GM23248 (cell line): Measurements from ENCODE around the gene ALX3. TPM values are rescaled to one million over a fixed set of nuclear protein-coding genes. Genes with fewer than 3 reads are reported as not detected.

Source experiments
- DNase-seq: peaks from one replicate; pipeline ENCODE4 v3.0.0-alpha.2; 2015
- H2AFZ ChIP-seq: fragments of 200-600 bp; sonication (generic); 2 replicates; pipeline ENCODE4 v1.6.1; 2016; ENCODE audit warnings: antibody characterized with exemption
- H3F3A ChIP-seq: fragments of 200-600 bp; sonication (generic); 2 replicates; pipeline ENCODE4 v1.6.1; 2016; ENCODE audit warnings: mild to moderate bottlenecking, antibody characterized with exemption, mixed run types; ENCODE audit not compliant: insufficient read depth
- H3K27ac ChIP-seq: fragments of 200-600 bp; sonication (generic); 2 replicates; pipeline ENCODE4 v1.5.1; 2016; ENCODE audit warnings: mild to moderate bottlenecking
- H3K27me3 ChIP-seq: fragments of 200-600 bp; sonication (generic); replicated peaks from 2 replicates; pipeline ENCODE4 v1.6.1; 2016; ENCODE audit warnings: mild to moderate bottlenecking; ENCODE audit not compliant: insufficient read depth
- H3K36me3 ChIP-seq: fragments of 200-600 bp; sonication (generic); 2 replicates; pipeline ENCODE4 v1.6.1; 2016; ENCODE audit warnings: low read depth, mild to moderate bottlenecking
- H3K4me1 ChIP-seq: fragments of 200-600 bp; sonication (generic); 2 replicates; pipeline ENCODE4 v1.6.1; 2016; ENCODE audit warnings: mild to moderate bottlenecking; ENCODE audit not compliant: insufficient read depth
- H3K4me2 ChIP-seq: fragments of 200-600 bp; sonication (generic); one replicate; pipeline ENCODE4 v1.6.1; 2016; ENCODE audit warnings: mild to moderate bottlenecking; ENCODE audit not compliant: unreplicated experiment
- H3K4me3 ChIP-seq: fragments of 200-600 bp; sonication (generic); 2 replicates; pipeline ENCODE4 v1.5.1; 2016; ENCODE audit warnings: mild to moderate bottlenecking
- H3K79me2 ChIP-seq: fragments of 200-600 bp; sonication (generic); 2 replicates; pipeline ENCODE4 v1.6.1; 2016; ENCODE audit warnings: mild to moderate bottlenecking; ENCODE audit not compliant: insufficient read depth
- H3K9ac ChIP-seq: fragments of 200-600 bp; sonication (generic); 2 replicates; pipeline ENCODE4 v1.6.1; 2016; ENCODE audit warnings: mild to moderate bottlenecking
- H3K9me2 ChIP-seq: fragments of 200-600 bp; sonication (generic); 2 replicates; pipeline ENCODE4 v1.6.1; 2016; ENCODE audit warnings: mixed run types, mild to moderate bottlenecking, moderate library complexity; ENCODE audit not compliant: insufficient read depth
- H3K9me3 ChIP-seq: fragments of 200-600 bp; sonication (generic); one replicate; pipeline ENCODE4 v1.6.1; 2017; ENCODE audit warnings: low read depth
- H4K20me1 ChIP-seq: fragments of 200-600 bp; sonication (generic); 2 replicates; pipeline ENCODE4 v1.6.0; 2016; ENCODE audit not compliant: insufficient read depth
- EZH2 ChIP-seq: fragments of 200-600 bp; sonication (generic); IDR thresholded peaks from 2 replicates; pipeline ENCODE4 v1.6.1; 2018; ENCODE audit warnings: antibody characterized with exemption, mild to moderate bottlenecking; ENCODE audit not compliant: insufficient read depth, poor library complexity, severe bottlenecking
- EZH2phosphoT487 ChIP-seq: fragments of 200-600 bp; sonication (generic); IDR thresholded peaks from 2 replicates; pipeline ENCODE4 v1.6.1; 2018; ENCODE audit warnings: antibody characterized with exemption, moderate library complexity, mild to moderate bottlenecking, low read depth; ENCODE audit not compliant: insufficient read depth
- WGBS, 2 experiments: methylation state at CpG; one replicate each; pipeline ENCODE4 v1.1.6; 2015 to 2017; ENCODE audit warnings: low lambda C conversion rate in 2 of 2, low coverage in 1 of 2; ENCODE audit errors: missing lambda C conversion rate in 2 of 2; 5-methylcytosine and 5-hydroxymethylcytosine counted together
- in situ Hi-C: fragments of 300-500 bp; cut with MboI; formaldehyde crosslinking; loops from 2 replicates; pipeline ENCODE4 v1.15.0; 2020
- polyA plus RNA-seq: library from polyadenylated mRNA; unstranded; fragments of >200 nt; fragmentation: Nextera tagmentation; extraction: Ambion mirVana; gene quantifications from 2 replicates; pipeline ENCODE4 v1.2.1, GENCODE V29; 2016
- total RNA-seq: library from RNA; depleted of rRNA; stranded (reverse); fragments of >200 nt; shearing (Covaris generic); gene quantifications from 2 replicates; pipeline ENCODE4 v1.2.3, GENCODE V29; 2014

Gene ALX3
- total and polyA plus RNA-seq, 2 experiments from 2014 or later: not detected

DNA sequence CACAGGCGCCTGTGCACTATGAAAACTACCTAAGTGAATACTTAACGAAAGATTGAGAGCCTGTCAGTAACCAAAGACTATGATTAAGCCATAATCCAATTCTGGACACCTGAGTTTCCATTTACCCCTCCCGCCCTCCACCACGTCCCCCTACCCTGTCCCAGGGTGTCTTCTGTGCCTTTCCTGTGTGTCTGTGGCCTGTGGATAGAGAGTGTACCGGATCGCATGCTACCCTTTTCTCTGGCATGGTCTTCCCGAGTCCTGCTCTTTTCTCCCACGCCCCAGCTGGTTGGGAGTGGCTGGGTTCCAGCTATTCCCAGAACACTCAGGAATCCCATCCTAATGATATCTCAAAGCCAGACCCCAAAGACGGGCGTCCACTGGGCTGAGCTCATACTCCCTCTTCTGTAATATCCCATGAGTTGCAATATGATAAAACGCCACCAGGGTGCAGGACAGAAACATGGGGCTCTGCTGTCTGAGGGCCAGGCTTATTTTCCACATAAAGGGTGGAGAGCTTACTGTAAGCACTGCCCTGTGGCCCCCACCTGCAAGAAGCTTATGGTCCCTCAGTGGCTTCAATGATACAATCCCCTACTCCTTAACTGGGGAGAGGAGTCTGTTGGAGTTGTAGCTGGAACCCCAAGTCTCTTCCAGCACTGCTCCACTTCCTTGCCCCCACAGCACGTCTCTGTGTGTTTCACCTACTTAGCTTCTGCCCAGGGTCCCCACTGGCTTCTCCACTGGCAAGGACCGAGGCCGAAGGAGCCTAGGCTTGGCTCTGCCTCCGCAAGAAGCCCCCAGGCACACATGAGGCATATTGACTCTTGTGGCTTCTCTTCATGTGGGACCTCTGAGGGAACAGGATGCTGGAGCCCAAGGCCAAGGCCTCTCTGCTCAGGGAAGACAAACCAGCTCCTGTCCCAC, 17.6 kb upstream of the ALX3 start:
- Histone ChIP-seq H3K27ac (no peak overlapping the region), H2AFZ (no peak overlapping the region), H3K4me1 (no peaks in the 10 kb centered on the region), H3K36me3 (no peaks in the 10 kb centered on the region), H3K79me2 (no peaks in the 10 kb centered on the region), H3K4me2 (no peak overlapping the region), H3K9ac (no peak overlapping the region), H3K4me3 (no peak overlapping the region), H3K9me3 (no peaks in the 10 kb centered on the region), H3K27me3 (peaks cover 42% of the 10 kb centered on the region), H3F3A (peaks cover 8% of the 10 kb centered on the region; the same call in 1 of the 2 replicates), H3K9me2 (no peaks in the 10 kb centered on the region), H4K20me1 (no peaks in the 10 kb centered on the region)
- no peak for TF ChIP-seq EZH2phosphoT487
- TF ChIP-seq EZH2: no peak
- DNase-seq: peak; percentile 72
- 29 to 38% methylated on average over 14 to 15 of the region's 15 CpGs for WGBS, 2 experiments
- in situ Hi-C loops: no loop called here

DNA sequence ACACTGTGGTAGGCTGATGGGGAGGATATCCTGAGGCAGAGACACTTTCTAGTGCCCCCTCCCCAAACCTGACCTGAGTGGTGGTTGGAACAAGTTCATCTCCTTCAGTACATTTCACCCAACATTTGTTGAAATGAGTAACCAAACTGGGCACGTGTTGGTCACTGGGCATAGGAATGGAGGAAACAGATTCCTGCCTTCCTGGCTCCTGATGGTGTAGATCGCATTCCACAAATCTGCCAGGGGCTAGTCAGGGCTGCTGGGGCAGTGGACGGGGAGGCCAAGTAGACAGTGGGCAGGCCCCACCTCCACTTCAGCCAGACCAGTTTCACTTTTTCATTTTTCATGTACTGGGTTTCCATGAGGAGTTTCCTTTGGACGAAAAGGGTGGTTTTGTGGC, 16.5 kb upstream of the ALX3 start:
- peaks cover 54% of the 10 kb centered on the region for H3K27me3 ChIP-seq
- no peak overlapping the region for H3K4me3 ChIP-seq
- no peaks in the 10 kb centered on the region for H4K20me1 ChIP-seq
- H3K36me3 ChIP-seq: no peaks in the 10 kb centered on the region
- H3K9me2 ChIP-seq: no peaks in the 10 kb centered on the region
- H3K9me3 ChIP-seq: no peaks in the 10 kb centered on the region
- H3K4me2 ChIP-seq: no peak overlapping the region
- TF ChIP-seq EZH2 (no peak), EZH2phosphoT487 (no peak)
- H3K4me1 ChIP-seq: no peaks in the 10 kb centered on the region
- no peak for DNase-seq
- H3K79me2 ChIP-seq: no peaks in the 10 kb centered on the region
- H3F3A ChIP-seq: peaks cover 8% of the 10 kb centered on the region; the same call in 1 of the 2 replicates
- no peak overlapping the region for H3K9ac ChIP-seq
- H3K27ac ChIP-seq: no peak overlapping the region
- 38 to 45% methylated on average over 4 of the region's 4 CpGs for WGBS, 2 experiments
- no peak overlapping the region for H2AFZ ChIP-seq
- in situ Hi-C loops: no loop called here

DNA sequence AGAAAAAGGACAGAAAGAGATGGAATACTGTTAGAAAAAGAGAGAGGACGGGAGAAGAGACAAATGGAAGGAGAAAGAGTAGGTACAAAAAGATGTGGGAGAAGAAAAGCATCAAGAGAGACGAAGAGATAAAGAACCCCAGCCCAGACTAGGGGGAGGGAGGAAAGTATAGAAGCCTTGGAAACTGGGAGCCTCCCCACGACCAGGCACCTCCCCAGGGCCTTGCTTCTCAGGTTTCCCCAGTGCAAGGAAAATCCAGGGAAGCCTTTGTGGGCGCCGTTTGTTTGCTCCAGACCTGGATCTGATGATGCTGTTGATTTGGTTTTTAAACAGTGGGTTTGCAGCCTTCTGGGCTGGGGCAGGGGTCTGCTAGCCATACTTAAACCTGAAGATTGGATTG, 15.2 kb upstream of the ALX3 start:
- WGBS, 2 experiments: 93 to 94% methylated on average over 5 of the region's 5 CpGs
- peaks cover 49% of the 10 kb centered on the region for H3K27me3 ChIP-seq
- no peaks in the 10 kb centered on the region for H3K4me1 ChIP-seq
- no peak overlapping the region for H2AFZ ChIP-seq
- no peaks in the 10 kb centered on the region for H3K79me2 ChIP-seq
- no peak overlapping the region for H3K9ac ChIP-seq
- no peak overlapping the region for H3K4me2 ChIP-seq
- in situ Hi-C loops: no loop called here
- H3K27ac ChIP-seq: no peak overlapping the region
- no peaks in the 10 kb centered on the region for H4K20me1 ChIP-seq
- H3K36me3 ChIP-seq: no peaks in the 10 kb centered on the region
- DNase-seq: no peak
- TF ChIP-seq EZH2: no peak
- no peak for TF ChIP-seq EZH2phosphoT487
- H3K4me3 ChIP-seq: no peak overlapping the region
- H3K9me3 ChIP-seq: no peaks in the 10 kb centered on the region
- H3K9me2 ChIP-seq: no peaks in the 10 kb centered on the region
- H3F3A ChIP-seq: peaks cover 8% of the 10 kb centered on the region; the same call in 1 of the 2 replicates

DNA sequence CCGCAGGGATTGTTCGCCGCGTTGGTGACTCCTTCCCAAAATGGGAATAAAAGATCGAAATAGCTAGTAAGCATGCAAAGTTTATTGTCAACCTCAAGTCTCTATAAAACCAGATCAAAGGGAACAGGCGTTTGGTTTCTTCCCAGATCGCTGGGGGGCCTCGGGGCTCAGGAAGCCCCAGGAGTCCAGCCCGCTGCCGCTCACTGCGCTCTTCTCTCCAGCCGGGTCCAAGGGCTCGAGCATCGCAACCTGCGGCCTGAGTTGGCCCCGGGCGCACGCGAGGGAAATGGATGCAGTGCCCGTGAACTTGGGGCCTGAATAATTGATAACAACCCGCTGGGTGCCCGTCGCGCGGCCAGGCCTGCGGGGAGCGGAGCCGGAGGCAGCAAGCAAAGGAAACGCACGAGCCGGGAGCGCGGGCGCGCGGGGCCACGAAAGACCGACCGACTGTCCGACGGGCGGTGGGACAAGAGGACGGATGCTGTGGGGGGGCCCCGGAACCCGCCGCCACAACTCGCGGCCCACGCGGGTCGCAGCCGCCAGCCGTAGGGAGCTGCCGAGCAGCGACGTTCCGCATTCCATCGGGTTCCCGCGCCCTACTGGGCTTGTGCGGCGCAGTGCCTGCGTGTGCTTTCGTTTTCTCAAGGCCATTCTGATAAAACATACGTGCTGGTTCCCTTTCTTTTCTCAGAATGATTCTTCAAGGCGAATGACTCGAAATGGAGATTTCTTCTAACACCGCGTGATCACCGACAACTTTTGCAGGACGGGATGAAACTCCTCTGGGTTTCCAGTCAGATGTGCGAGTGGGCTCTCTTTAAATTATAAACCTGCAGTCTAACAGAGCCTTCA, 14.0 kb upstream of the ALX3 start:
- no peaks in the 10 kb centered on the region for H4K20me1 ChIP-seq
- peak overlapping the region; percentile 74 for H2AFZ ChIP-seq
- peak; percentile 74 for DNase-seq
- H3K27ac ChIP-seq: no peak overlapping the region
- peaks cover 8% of the 10 kb centered on the region; the same call in 1 of the 2 replicates for H3F3A ChIP-seq
- TF ChIP-seq EZH2phosphoT487: no peak
- no peak for TF ChIP-seq EZH2
- peaks cover 49% of the 10 kb centered on the region for H3K27me3 ChIP-seq
- no peaks in the 10 kb centered on the region for H3K9me3 ChIP-seq
- H3K79me2 ChIP-seq: no peaks in the 10 kb centered on the region
- no peaks in the 10 kb centered on the region for H3K36me3 ChIP-seq
- H3K4me1 ChIP-seq: no peaks in the 10 kb centered on the region
- H3K9ac ChIP-seq: peak overlapping the region; percentile 40
- peak overlapping the region; percentile 77 for H3K4me2 ChIP-seq
- peak overlapping the region; percentile 68 for H3K4me3 ChIP-seq
- 7% methylated on average over 65 to 72 of the region's 72 CpGs for WGBS, 2 experiments
- H3K9me2 ChIP-seq: no peaks in the 10 kb centered on the region
- in situ Hi-C loops: no loop called here
